Stimulated activated naive B cell treated with anti-CD40 and anti-IgM and Interleukin-4, amounts not matched to agents 10 μg/mL and 1 μg/mL and 100 μg/mL, for 72 hours (primary cell): ENCODE measurements around the gene MT1E.

Experiments
- ATAC-seq, 2 donors: fragments of 150-1000 bp; cut with Tn5 transposase; replicated peaks; 2 replicates each; pipeline ENCODE4 v1.10.0; 2021; ENCODE audit warnings: moderate library complexity in 1 of 2
- DNase-seq: peaks from one replicate; pipeline ENCODE4 v3.0.0; 2021
- H3K27ac Mint-ChIP-seq: one replicate; pipeline ENCODE4 v1.8.0; 2022; ENCODE audit warnings: mild to moderate bottlenecking, mixed read lengths
- H3K27me3 Mint-ChIP-seq, 2 donors: one replicate each; pipeline ENCODE4 v1.8.0; 2022; ENCODE audit warnings: mixed read lengths in 2 of 2
- H3K36me3 Mint-ChIP-seq, 2 donors: one replicate each; pipeline ENCODE4 v1.8.0; 2022; ENCODE audit warnings: mixed read lengths in 2 of 2, mild to moderate bottlenecking in 1 of 2
- H3K4me1 Mint-ChIP-seq, 2 donors: one replicate each; pipeline ENCODE4 v1.8.0; 2022; ENCODE audit warnings: mixed read lengths in 2 of 2, mild to moderate bottlenecking in 1 of 2
- H3K4me3 Mint-ChIP-seq, 2 donors: one replicate each; pipeline ENCODE4 v1.8.0; 2022; ENCODE audit warnings: mild to moderate bottlenecking in 2 of 2, mixed read lengths in 2 of 2, moderate library complexity in 1 of 2
- H3K9me3 Mint-ChIP-seq, 2 donors: one replicate each; pipeline ENCODE4 v1.8.0; 2022; ENCODE audit warnings: mixed read lengths in 2 of 2, mild to moderate bottlenecking in 1 of 2

The MT1E gene

GRCh38 chr16:56637814-56638750 is 12.5 kb downstream of the MT1E start, which contains the start of gene MT1A:
TSS of gene MT1A (plus strand) at chr16:56638666. CDS start at chr16:56638739, 73 bp downstream.
- DNase-seq (no peak), ATAC-seq (peak in 1 of 2 donors; percentile 25)
- peaks cover 79 to 89% of the 10 kb centered on the region in 2 donors for H3K27me3 Mint-ChIP-seq
- H3K36me3 Mint-ChIP-seq = no peaks in the 10 kb centered on the region
- H3K4me3 Mint-ChIP-seq = peak within 1 kb of the TSS; percentile 65 to 66
- peak within 1 kb of the TSS; percentile 37 for H3K27ac Mint-ChIP-seq
- peaks cover 19 to 29% of the 10 kb centered on the region in 2 donors for H3K4me1 Mint-ChIP-seq
- H3K9me3 Mint-ChIP-seq = no peaks in the 10 kb centered on the region

- ATAC-seq (no peak), DNase-seq (no peak)
- Mint-ChIP-seq H3K9me3 (no peaks in the 10 kb centered on the region), H3K4me1 (peaks cover 26 to 38% of the 10 kb centered on the region in 2 donors), H3K4me3 (no peak overlapping the region), H3K36me3 (no peaks in the 10 kb centered on the region), H3K27ac (no peak overlapping the region), H3K27me3 (peaks cover 79 to 89% of the 10 kb centered on the region in 2 donors)
These were observed 13.5 kb downstream of the MT1E start for GRCh38 chr16:56639045-56639444.

GRCh38 chr16:56640076-56640475 is 14.5 kb downstream of the MT1E start:
- Mint-ChIP-seq H3K36me3 (no peaks in the 10 kb centered on the region), H3K4me1 (peaks cover 24 to 38% of the 10 kb centered on the region in 2 donors), H3K27me3 (peaks cover 79 to 89% of the 10 kb centered on the region in 2 donors), H3K9me3 (no peaks in the 10 kb centered on the region), H3K4me3 (no peak overlapping the region), H3K27ac (no peak overlapping the region)
- DNase-seq (no peak), ATAC-seq (no peak)

GRCh38 chr16:56641166-56641565 is 15.6 kb downstream of the MT1E start:
- Mint-ChIP-seq H3K4me1 (peaks cover 22 to 30% of the 10 kb centered on the region in 2 donors), H3K27ac (no peak overlapping the region), H3K9me3 (no peaks in the 10 kb centered on the region), H3K36me3 (no peaks in the 10 kb centered on the region), H3K4me3 (no peak overlapping the region), H3K27me3 (peaks cover 80 to 89% of the 10 kb centered on the region in 2 donors)
- DNase-seq = no peak
- no peak for ATAC-seq

GRCh38 chr16:56643080-56643778 is 17.6 kb downstream of the MT1E start:
- peak; percentile 35 for DNase-seq
- no peaks in the 10 kb centered on the region for H3K9me3 Mint-ChIP-seq
- H3K4me3 Mint-ChIP-seq = peak overlapping the region; percentile 73 to 77
- peak; percentile 99 to 100 for ATAC-seq
- H3K4me1 Mint-ChIP-seq = peaks cover 17 to 23% of the 10 kb centered on the region in 2 donors
- peak overlapping the region; percentile 31 for H3K27ac Mint-ChIP-seq
- no peaks in the 10 kb centered on the region for H3K36me3 Mint-ChIP-seq
- peaks cover 74 to 85% of the 10 kb centered on the region in 2 donors for H3K27me3 Mint-ChIP-seq

GRCh38 chr16:56643833-56644232 is 18.3 kb downstream of the MT1E start:
- DNase-seq (no peak), ATAC-seq (no peak)
- Mint-ChIP-seq H3K27me3 (peaks cover 77 to 85% of the 10 kb centered on the region in 2 donors), H3K4me3 (peak overlapping the region; percentile 52 to 77), H3K27ac (peak overlapping the region; percentile 31), H3K36me3 (no peaks in the 10 kb centered on the region), H3K4me1 (peaks cover 15 to 18% of the 10 kb centered on the region in 2 donors), H3K9me3 (no peaks in the 10 kb centered on the region)

- peaks cover 15 to 18% of the 10 kb centered on the region in 2 donors for H3K4me1 Mint-ChIP-seq
- no peak overlapping the region for H3K27ac Mint-ChIP-seq
- H3K27me3 Mint-ChIP-seq = peaks cover 73 to 78% of the 10 kb centered on the region in 2 donors
- no peak overlapping the region for H3K4me3 Mint-ChIP-seq
- ATAC-seq (no peak), DNase-seq (no peak)
- no peaks in the 10 kb centered on the region for H3K36me3 Mint-ChIP-seq
- no peaks in the 10 kb centered on the region for H3K9me3 Mint-ChIP-seq
These were observed 19.7 kb downstream of the MT1E start for GRCh38 chr16:56645311-56645710.

GRCh38 chr16:56645838-56646237 is 20.3 kb downstream of the MT1E start:
- no peaks in the 10 kb centered on the region for H3K9me3 Mint-ChIP-seq
- H3K36me3 Mint-ChIP-seq = no peaks in the 10 kb centered on the region
- no peak for DNase-seq
- ATAC-seq = no peak
- no peak overlapping the region for H3K4me3 Mint-ChIP-seq
- peaks cover 15 to 18% of the 10 kb centered on the region in 2 donors for H3K4me1 Mint-ChIP-seq
- no peak overlapping the region for H3K27ac Mint-ChIP-seq
- peaks cover 68 to 72% of the 10 kb centered on the region in 2 donors for H3K27me3 Mint-ChIP-seq

- H3K9me3 Mint-ChIP-seq = no peaks in the 10 kb centered on the region
- no peak for DNase-seq
- peaks cover 59 to 67% of the 10 kb centered on the region in 2 donors for H3K27me3 Mint-ChIP-seq
- no peak for ATAC-seq
- peaks cover 12 to 18% of the 10 kb centered on the region in 2 donors for H3K4me1 Mint-ChIP-seq
- no peaks in the 10 kb centered on the region for H3K36me3 Mint-ChIP-seq
- no peak overlapping the region for H3K27ac Mint-ChIP-seq
- no peak overlapping the region for H3K4me3 Mint-ChIP-seq
These were observed 22.3 kb downstream of the MT1E start for GRCh38 chr16:56647641-56648431.

GRCh38 chr16:56649271-56649670 is 23.7 kb downstream of the MT1E start:
- H3K27me3 Mint-ChIP-seq = peaks cover 47 to 57% of the 10 kb centered on the region in 2 donors
- no peaks in the 10 kb centered on the region for H3K36me3 Mint-ChIP-seq
- H3K4me1 Mint-ChIP-seq = peaks cover 2 to 3% of the 10 kb centered on the region in 2 donors
- H3K9me3 Mint-ChIP-seq = no peaks in the 10 kb centered on the region
- no peak overlapping the region for H3K27ac Mint-ChIP-seq
- H3K4me3 Mint-ChIP-seq = no peak overlapping the region
- no peak for DNase-seq
- ATAC-seq = no peak

GRCh38 chr16:56649820-56650219 is 24.2 kb downstream of the MT1E start:
- Mint-ChIP-seq H3K9me3 (no peaks in the 10 kb centered on the region), H3K36me3 (no peaks in the 10 kb centered on the region), H3K4me3 (no peak overlapping the region), H3K27me3 (peaks cover 41 to 57% of the 10 kb centered on the region in 2 donors), H3K4me1 (peaks cover 0 to 2% of the 10 kb centered on the region in 2 donors), H3K27ac (no peak overlapping the region)
- no peak for DNase-seq
- ATAC-seq = no peak

GRCh38 chr16:56651586-56651985 is 26.0 kb downstream of the MT1E start, which contains the start of gene MT1B:
TSS of gene MT1B (plus strand) at chr16:56651886. CDS start at chr16:56651954, 68 bp downstream.
- peaks cover 0 to 2% of the 10 kb centered on the region in 2 donors for H3K4me1 Mint-ChIP-seq
- ATAC-seq = no peak
- no peaks in the 10 kb centered on the region for H3K36me3 Mint-ChIP-seq
- no peak for DNase-seq
- H3K27me3 Mint-ChIP-seq = peaks cover 28 to 43% of the 10 kb centered on the region in 2 donors
- H3K9me3 Mint-ChIP-seq = no peaks in the 10 kb centered on the region
- H3K27ac Mint-ChIP-seq = no peak within 1 kb of the TSS
- H3K4me3 Mint-ChIP-seq = no peak within 1 kb of the TSS

GRCh38 chr16:56652600-56652999 is 27.0 kb downstream of the MT1E start:
- peaks cover 0 to 6% of the 10 kb centered on the region in 2 donors for H3K4me1 Mint-ChIP-seq
- H3K9me3 Mint-ChIP-seq = no peaks in the 10 kb centered on the region
- H3K27ac Mint-ChIP-seq = no peak overlapping the region
- no peak for DNase-seq
- no peaks in the 10 kb centered on the region for H3K36me3 Mint-ChIP-seq
- H3K27me3 Mint-ChIP-seq = peaks cover 20 to 35% of the 10 kb centered on the region in 2 donors
- H3K4me3 Mint-ChIP-seq = no peak overlapping the region
- ATAC-seq = no peak

GRCh38 chr16:56653218-56653617 is 27.6 kb downstream of the MT1E start:
- Mint-ChIP-seq H3K36me3 (no peaks in the 10 kb centered on the region), H3K27me3 (peaks cover 20 to 29% of the 10 kb centered on the region in 2 donors), H3K9me3 (no peaks in the 10 kb centered on the region), H3K4me3 (no peak overlapping the region), H3K4me1 (peaks cover 6 to 10% of the 10 kb centered on the region in 2 donors), H3K27ac (no peak overlapping the region)
- DNase-seq = no peak
- ATAC-seq = no peak
